ENCODE measurements around the gene SHROOM3.

DNA sequence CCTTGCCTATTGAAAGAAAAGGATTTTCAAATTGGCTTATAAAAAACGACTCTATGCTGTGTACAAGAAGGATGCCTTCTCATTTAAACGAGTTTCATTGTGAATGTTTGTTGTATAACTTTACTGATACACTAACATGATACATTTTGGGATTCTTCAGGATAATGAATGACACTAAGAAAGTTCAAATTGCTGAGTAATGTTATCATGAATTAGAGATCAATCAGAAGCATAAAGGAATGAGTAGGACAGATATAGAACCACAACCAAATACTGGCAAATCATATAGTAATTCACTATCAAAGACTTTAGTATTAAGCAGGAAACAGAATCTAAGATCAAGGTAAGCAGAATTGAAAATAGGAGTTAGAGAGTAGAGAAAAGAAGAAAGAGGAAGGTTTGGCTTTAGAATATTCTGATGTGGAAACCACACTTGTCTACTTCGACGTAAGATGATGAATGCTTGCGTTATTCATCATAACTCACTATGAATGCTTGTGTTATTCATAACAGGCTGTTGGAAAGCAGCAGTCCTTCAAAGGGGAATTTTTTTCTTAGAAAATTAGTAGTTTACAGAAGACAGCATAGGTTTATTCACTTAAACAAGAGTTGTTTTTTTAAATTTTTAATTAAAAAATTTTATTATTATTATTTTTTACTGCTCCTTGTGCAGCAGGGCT, 27.4 kb upstream of the SHROOM3 start:
- no peak for TF ChIP-seq CTCF (IDR thresholded peaks at IDR 0.05)
- TF ChIP-seq ZFX (IDR thresholded peaks at IDR 0.05; ENCODE audit: borderline replicate concordance) = no peak
